ENCODE measurements around the gene DLD. TPM values are rescaled to one million over a fixed set of nuclear protein-coding genes. Genes with fewer than 3 reads are reported as not detected.
A peak's percentile ranks its signal among the peaks of the same experiment; 100 is the strongest.

The DLD gene
- total RNA-seq, 1 donor from 2014 or later = 59.8 TPM

GRCh38 chr7:107931740-107932515 lies 40.9 kb downstream of the DLD start:
- no peak for DNase-seq (ENCODE audit: extremely low spot score, unreplicated experiment)
- Mint-ChIP-seq H3K27me3 (ENCODE audit: unreplicated experiment) (no peaks in the 10 kb centered on the region), H3K36me3 (ENCODE audit: unreplicated experiment) (peaks cover 90% of the 10 kb centered on the region), H3K4me1 (ENCODE audit: unreplicated experiment) (peaks cover 53% of the 10 kb centered on the region), H3K4me3 (ENCODE audit: unreplicated experiment) (no peak overlapping the region), H3K27ac (ENCODE audit: unreplicated experiment) (peak overlapping the region; percentile 58), H3K9me3 (ENCODE audit: unreplicated experiment) (no peaks in the 10 kb centered on the region)
- TF ChIP-seq, protein P1, sequence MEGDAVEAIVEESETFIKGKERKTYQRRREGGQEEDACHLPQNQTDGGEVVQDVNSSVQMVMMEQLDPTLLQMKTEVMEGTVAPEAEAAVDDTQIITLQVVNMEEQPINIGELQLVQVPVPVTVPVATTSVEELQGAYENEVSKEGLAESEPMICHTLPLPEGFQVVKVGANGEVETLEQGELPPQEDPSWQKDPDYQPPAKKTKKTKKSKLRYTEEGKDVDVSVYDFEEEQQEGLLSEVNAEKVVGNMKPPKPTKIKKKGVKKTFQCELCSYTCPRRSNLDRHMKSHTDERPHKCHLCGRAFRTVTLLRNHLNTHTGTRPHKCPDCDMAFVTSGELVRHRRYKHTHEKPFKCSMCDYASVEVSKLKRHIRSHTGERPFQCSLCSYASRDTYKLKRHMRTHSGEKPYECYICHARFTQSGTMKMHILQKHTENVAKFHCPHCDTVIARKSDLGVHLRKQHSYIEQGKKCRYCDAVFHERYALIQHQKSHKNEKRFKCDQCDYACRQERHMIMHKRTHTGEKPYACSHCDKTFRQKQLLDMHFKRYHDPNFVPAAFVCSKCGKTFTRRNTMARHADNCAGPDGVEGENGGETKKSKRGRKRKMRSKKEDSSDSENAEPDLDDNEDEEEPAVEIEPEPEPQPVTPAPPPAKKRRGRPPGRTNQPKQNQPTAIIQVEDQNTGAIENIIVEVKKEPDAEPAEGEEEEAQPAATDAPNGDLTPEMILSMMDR (IDR thresholded peaks at IDR 0.05) = no peak

- Mint-ChIP-seq H3K27ac (ENCODE audit: unreplicated experiment) (peak overlapping the region; percentile 58), H3K4me1 (ENCODE audit: unreplicated experiment) (peaks cover 54% of the 10 kb centered on the region), H3K9me3 (ENCODE audit: unreplicated experiment) (no peaks in the 10 kb centered on the region), H3K4me3 (ENCODE audit: unreplicated experiment) (no peak overlapping the region), H3K27me3 (ENCODE audit: unreplicated experiment) (no peaks in the 10 kb centered on the region), H3K36me3 (ENCODE audit: unreplicated experiment) (peaks cover 88% of the 10 kb centered on the region)
- TF ChIP-seq, protein P1 (IDR thresholded peaks at IDR 0.05) = no peak
- no peak for DNase-seq (ENCODE audit: extremely low spot score, unreplicated experiment)
These were observed 41.8 kb downstream of the DLD start for GRCh38 chr7:107932805-107933204.

- peak overlapping the region; percentile 83 for H3K27ac Mint-ChIP-seq (ENCODE audit: unreplicated experiment)
- no peaks in the 10 kb centered on the region for H3K9me3 Mint-ChIP-seq (ENCODE audit: unreplicated experiment)
- peaks cover 83% of the 10 kb centered on the region for H3K36me3 Mint-ChIP-seq (ENCODE audit: unreplicated experiment)
- TF ChIP-seq, protein P1 (IDR thresholded peaks at IDR 0.05) = no peak
- DNase-seq (ENCODE audit: extremely low spot score, unreplicated experiment) = no peak
- no peaks in the 10 kb centered on the region for H3K27me3 Mint-ChIP-seq (ENCODE audit: unreplicated experiment)
- peaks cover 61% of the 10 kb centered on the region for H3K4me1 Mint-ChIP-seq (ENCODE audit: unreplicated experiment)
- no peak overlapping the region for H3K4me3 Mint-ChIP-seq (ENCODE audit: unreplicated experiment)
These were observed 42.5 kb downstream of the DLD start for GRCh38 chr7:107933386-107934013.

DNA sequence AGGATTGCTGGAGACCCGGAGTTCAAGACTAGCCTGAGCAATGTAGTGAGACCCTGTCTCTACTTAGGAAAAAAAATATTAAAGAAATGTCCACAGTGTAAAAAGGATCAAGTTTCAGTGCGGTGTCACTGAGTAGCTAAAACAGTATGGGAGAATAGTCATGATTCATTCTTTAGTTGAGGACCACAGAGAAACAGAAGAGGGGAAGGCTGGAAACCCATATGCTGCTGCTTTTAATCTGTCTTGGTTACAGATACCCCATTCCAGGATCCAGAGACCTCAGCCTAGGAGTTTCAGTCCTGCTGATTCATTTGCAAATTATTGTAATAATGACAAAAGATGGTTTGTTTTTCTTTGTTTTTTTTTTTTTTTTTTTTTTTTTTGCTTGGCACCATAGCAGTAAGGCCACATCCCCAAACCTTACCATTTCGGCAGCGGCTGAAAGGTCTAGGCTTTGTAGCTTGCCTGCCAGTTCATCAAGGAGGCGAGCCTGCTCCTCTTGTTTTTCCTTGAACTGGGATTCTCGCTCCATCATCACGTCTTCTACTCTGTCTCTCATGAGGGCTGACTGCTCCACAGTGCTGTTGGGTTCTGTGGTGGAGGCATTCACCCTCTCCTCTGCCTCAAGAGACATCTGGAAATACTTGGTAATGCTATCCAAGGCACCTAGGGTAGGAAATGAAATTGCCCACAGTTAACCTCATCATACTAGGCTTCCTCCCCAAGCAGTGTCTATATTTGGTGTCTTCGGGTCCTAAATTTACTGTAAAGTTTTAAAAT lies 44.2 kb downstream of the DLD start:
- H3K27me3 Mint-ChIP-seq (ENCODE audit: unreplicated experiment) = no peaks in the 10 kb centered on the region
- peaks cover 78% of the 10 kb centered on the region for H3K36me3 Mint-ChIP-seq (ENCODE audit: unreplicated experiment)
- TF ChIP-seq, protein P1 (IDR thresholded peaks at IDR 0.05) = no peak
- H3K9me3 Mint-ChIP-seq (ENCODE audit: unreplicated experiment) = no peaks in the 10 kb centered on the region
- H3K4me3 Mint-ChIP-seq (ENCODE audit: unreplicated experiment) = no peak overlapping the region
- H3K4me1 Mint-ChIP-seq (ENCODE audit: unreplicated experiment) = peaks cover 78% of the 10 kb centered on the region
- H3K27ac Mint-ChIP-seq (ENCODE audit: unreplicated experiment) = peak overlapping the region; percentile 83
- DNase-seq (ENCODE audit: extremely low spot score, unreplicated experiment) = no peak

- H3K27ac Mint-ChIP-seq (ENCODE audit: unreplicated experiment) = peak overlapping the region; percentile 51
- TF ChIP-seq, protein P1 (IDR thresholded peaks at IDR 0.05) = no peak
- no peaks in the 10 kb centered on the region for H3K27me3 Mint-ChIP-seq (ENCODE audit: unreplicated experiment)
- DNase-seq (ENCODE audit: extremely low spot score, unreplicated experiment) = no peak
- peaks cover 88% of the 10 kb centered on the region for H3K4me1 Mint-ChIP-seq (ENCODE audit: unreplicated experiment)
- H3K36me3 Mint-ChIP-seq (ENCODE audit: unreplicated experiment) = peaks cover 77% of the 10 kb centered on the region
- H3K9me3 Mint-ChIP-seq (ENCODE audit: unreplicated experiment) = no peaks in the 10 kb centered on the region
- no peak overlapping the region for H3K4me3 Mint-ChIP-seq (ENCODE audit: unreplicated experiment)
These were observed 45.3 kb downstream of the DLD start for GRCh38 chr7:107936312-107936711.
